Mucosa of stomach (tissue), 1 donor: ENCODE measurements around the gene FAM131B.
"Not testable (repeated sequence)": the region's sequence is repeated elsewhere in the genome, so short reads cannot be mapped to it uniquely, and the experiment has no call there.

Experiments
- H3K27me3 ChIP-seq: one replicate; pipeline ENCODE4 v1.7.0; 2013; ENCODE audit warnings: mild to moderate bottlenecking, low read length; ENCODE audit not compliant: control insufficient read depth, insufficient read depth
- H3K36me3 ChIP-seq: one replicate; pipeline ENCODE4 v1.7.0; 2013; ENCODE audit warnings: low read length; ENCODE audit not compliant: control insufficient read depth, insufficient read depth
- H3K4me1 ChIP-seq: one replicate; pipeline ENCODE4 v1.7.0; 2013; ENCODE audit warnings: mild to moderate bottlenecking, low read length; ENCODE audit not compliant: control insufficient read depth, insufficient read depth
- H3K4me3 ChIP-seq: one replicate; pipeline ENCODE4 v1.7.0; 2013; ENCODE audit warnings: low read length
- H3K9ac ChIP-seq: one replicate; pipeline ENCODE4 v1.7.0; 2013; ENCODE audit warnings: mild to moderate bottlenecking, low read length, moderate library complexity
- H3K9me3 ChIP-seq: one replicate; pipeline ENCODE4 v1.7.0; 2013; ENCODE audit warnings: mild to moderate bottlenecking, low read length, moderate library complexity; ENCODE audit not compliant: control insufficient read depth
- donor health status: Pancreatic carcinoma.

FAM131B gene

GRCh38 chr7:143392427-143392826 is 29.9 kb upstream of the FAM131B start:
- H3K9ac ChIP-seq, H3K36me3 ChIP-seq, H3K9me3 ChIP-seq, H3K27me3 ChIP-seq, H3K4me3 ChIP-seq: not testable (repeated sequence)
- H3K4me1 ChIP-seq, result peaks cover 38% of the 10 kb centered on the region

GRCh38 chr7:143391462-143392404 is 29.2 kb upstream of the FAM131B start:
- peaks cover 41% of the 10 kb centered on the region for H3K4me1 ChIP-seq
- H3K36me3 ChIP-seq, result peaks cover 8% of the 10 kb centered on the region
- H3K9me3 ChIP-seq, result no peaks in the 10 kb centered on the region
- H3K27me3 ChIP-seq, result no peaks in the 10 kb centered on the region
- peak overlapping the region; percentile 45 for H3K9ac ChIP-seq
- no peak overlapping the region for H3K4me3 ChIP-seq

GRCh38 chr7:143390773-143391317 is 28.3 kb upstream of the FAM131B start:
- no peaks in the 10 kb centered on the region for H3K9me3 ChIP-seq
- peaks cover 8% of the 10 kb centered on the region for H3K36me3 ChIP-seq
- no peaks in the 10 kb centered on the region for H3K27me3 ChIP-seq
- no peak overlapping the region for H3K9ac ChIP-seq
- peaks cover 34% of the 10 kb centered on the region for H3K4me1 ChIP-seq
- no peak overlapping the region for H3K4me3 ChIP-seq

GRCh38 chr7:143390104-143390772 is 27.7 kb upstream of the FAM131B start:
- Histone ChIP-seq H3K9me3 (no peaks in the 10 kb centered on the region), H3K4me3 (no peak overlapping the region), H3K27me3 (no peaks in the 10 kb centered on the region), H3K36me3 (peaks cover 8% of the 10 kb centered on the region), H3K4me1 (peaks cover 28% of the 10 kb centered on the region), H3K9ac (no peak overlapping the region)

GRCh38 chr7:143389316-143390103 is 27.0 kb upstream of the FAM131B start:
- H3K36me3 ChIP-seq, result peaks cover 8% of the 10 kb centered on the region
- H3K4me3 ChIP-seq, result no peak overlapping the region
- H3K27me3 ChIP-seq, result no peaks in the 10 kb centered on the region
- H3K9ac ChIP-seq, result no peak overlapping the region
- H3K4me1 ChIP-seq, result peaks cover 24% of the 10 kb centered on the region
- no peaks in the 10 kb centered on the region for H3K9me3 ChIP-seq

- no peak overlapping the region for H3K9ac ChIP-seq
- H3K9me3 ChIP-seq, result no peaks in the 10 kb centered on the region
- H3K4me1 ChIP-seq, result peaks cover 24% of the 10 kb centered on the region
- no peaks in the 10 kb centered on the region for H3K27me3 ChIP-seq
- no peak overlapping the region for H3K4me3 ChIP-seq
- peaks cover 8% of the 10 kb centered on the region for H3K36me3 ChIP-seq
Measured at GRCh38 chr7:143388491-143389101, 26.1 kb upstream of the FAM131B start.

GRCh38 chr7:143388051-143388450 is 25.5 kb upstream of the FAM131B start:
- Histone ChIP-seq H3K9ac (no peak overlapping the region), H3K4me3 (no peak overlapping the region), H3K27me3 (no peaks in the 10 kb centered on the region), H3K36me3 (peaks cover 8% of the 10 kb centered on the region), H3K9me3 (no peaks in the 10 kb centered on the region), H3K4me1 (peaks cover 24% of the 10 kb centered on the region)

- Histone ChIP-seq H3K36me3 (peaks cover 8% of the 10 kb centered on the region), H3K4me1 (peaks cover 29% of the 10 kb centered on the region), H3K9me3 (no peaks in the 10 kb centered on the region), H3K27me3 (no peaks in the 10 kb centered on the region), H3K9ac (no peak overlapping the region), H3K4me3 (no peak overlapping the region)
Measured at GRCh38 chr7:143387156-143387975, 24.9 kb upstream of the FAM131B start.

- H3K27me3 ChIP-seq, result no peaks in the 10 kb centered on the region
- no peak overlapping the region for H3K4me3 ChIP-seq
- peaks cover 20% of the 10 kb centered on the region for H3K4me1 ChIP-seq
- peaks cover under 1% of the 10 kb centered on the region for H3K36me3 ChIP-seq
- no peaks in the 10 kb centered on the region for H3K9me3 ChIP-seq
- no peak overlapping the region for H3K9ac ChIP-seq
Measured at GRCh38 chr7:143385891-143386781, 23.6 kb upstream of the FAM131B start.
